K562 (cell line): ENCODE measurements around the gene ZSWIM6. TPM values are rescaled to one million over a fixed set of nuclear protein-coding genes. Genes with fewer than 3 reads are reported as not detected.

ENCODE experiments used
- ATAC-seq: fragments of 200-7000 bp; cut with Tn5 transposase; 3 replicates; pipeline ENCODE4 v1.9.1; 2020; ENCODE audit warnings: moderate library complexity
- BruUV-seq: library from RNA; stranded (reverse); fragments of 400-500 nt; replicated peaks from 2 replicates; lab custom pipeline; 2021; lab: Mats Ljungman, UMichigan
- CTCF ChIA-PET: fragments of 300-600 bp; formaldehyde crosslinking; extraction: SDS; loops from one replicate; lab custom pipeline; 2021; ENCODE audit warnings: low intra/inter-chr PET ratio; lab: Yijun Ruan, JAX
- POLR2A ChIA-PET: fragments of 300-600, 350-650 bp; sonication (Branson Sonifier 250); formaldehyde crosslinking; extraction: SDS; loops from one replicate; lab custom pipeline; 2021; ENCODE audit warnings: antibody characterized with exemption, inconsistent platforms; lab: Yijun Ruan, JAX
- DNase-seq, 4 experiments: peaks; one replicate each; pipeline versions ENCODE4 v3.0.0 to v3.0.0-alpha.2; 2011 to 2018; ENCODE audit warnings: low spot score in 3 of 4, mixed read lengths in 3 of 4; ENCODE audit errors: extremely low read depth in 1 of 4
- FAIRE-seq: peaks from 2 replicates; lab custom pipeline; 2011; peaks lifted over from hg19 to GRCh38; lab: Jason Lieb, UNC
- H2AFZ ChIP-seq: 2 replicates; pipeline ENCODE4 v1.6.0; 2011; ENCODE audit warnings: low read depth, low read length, control low read depth, inconsistent platforms
- H3K27ac ChIP-seq: fragments of 200-600 bp; 3 replicates; pipeline ENCODE4 v1.8.0; 2011; ENCODE audit warnings: low read depth, mild to moderate bottlenecking, control low read depth, inconsistent platforms, low read length, moderate library complexity, mixed read lengths; ENCODE audit errors: extremely low read depth
- H3K27me3 ChIP-seq, 2 experiments: fragments of 300-600 bp in 1 of 2; 2 replicates in 1 of 2; 3 replicates in 1 of 2; pipeline versions ENCODE4 v1.6.0 to v1.8.0; 2011; ENCODE audit warnings: inconsistent platforms in 2 of 2, low read length in 2 of 2, mild to moderate bottlenecking in 1 of 2, mixed read lengths in 1 of 2, moderate library complexity in 1 of 2; ENCODE audit not compliant: control insufficient read depth in 2 of 2, insufficient read depth in 2 of 2
- H3K36me3 ChIP-seq: fragments of 300-600 bp; 3 replicates; pipeline ENCODE4 v1.8.0; 2011; ENCODE audit warnings: mild to moderate bottlenecking, low read length, inconsistent platforms; ENCODE audit not compliant: control insufficient read depth, insufficient read depth
- H3K4me1 ChIP-seq, 2 experiments: fragments of 200-600 bp in 1 of 2; replicated peaks in 1 of 2; 2 replicates in 1 of 2; 3 replicates in 1 of 2; pipeline versions ENCODE4 v1.5.1 to v1.8.0; 2011; ENCODE audit warnings: inconsistent platforms in 2 of 2, low read length in 2 of 2, mild to moderate bottlenecking in 1 of 2, mixed read lengths in 1 of 2, moderate library complexity in 1 of 2; ENCODE audit not compliant: control insufficient read depth in 2 of 2, insufficient read depth in 2 of 2
- H3K4me2 ChIP-seq: 2 replicates; pipeline ENCODE4 v1.6.1; 2011; ENCODE audit warnings: low read length, control low read depth, inconsistent platforms, mixed read lengths; ENCODE audit not compliant: insufficient read depth
- H3K4me3 ChIP-seq: fragments of 200-600 bp; sonication (generic), shearing (Covaris generic); 2 replicates; pipeline ENCODE4 v1.5.1; 2016; ENCODE audit warnings: control low read depth, inconsistent platforms
- H3K79me2 ChIP-seq: fragments of 200-600 bp; 3 replicates; pipeline ENCODE4 v1.8.0; 2011; ENCODE audit warnings: low read length, inconsistent platforms; ENCODE audit not compliant: control insufficient read depth, insufficient read depth
- H3K9ac ChIP-seq, 2 experiments: 2 replicates each; pipeline versions ENCODE4 v1.6.0 to v1.6.1; 2011; ENCODE audit warnings: low read depth in 2 of 2, low read length in 2 of 2, control low read depth in 1 of 2, inconsistent platforms in 1 of 2, mild to moderate bottlenecking in 1 of 2, mixed read lengths in 1 of 2; ENCODE audit not compliant: insufficient read depth in 1 of 2
- H3K9me1 ChIP-seq: one replicate; pipeline ENCODE4 v1.6.0; 2011; ENCODE audit warnings: inconsistent platforms, mild to moderate bottlenecking, low read length, moderate library complexity; ENCODE audit not compliant: control insufficient read depth, insufficient read depth
- H3K9me3 ChIP-seq: replicated peaks from 2 replicates; pipeline ENCODE4 v1.5.1; 2011; ENCODE audit warnings: low read depth, low read length, inconsistent platforms; ENCODE audit not compliant: control insufficient read depth, insufficient read depth
- H4K20me1 ChIP-seq: replicated peaks from 2 replicates; pipeline ENCODE4 v1.6.1; 2011; ENCODE audit warnings: low read length, inconsistent platforms, mixed read lengths; ENCODE audit not compliant: control insufficient read depth, insufficient read depth
- EWSR1 ChIP-seq: fragments of 450-650 bp; IDR thresholded peaks from 2 replicates; pipeline ENCODE4 v1.6.1; 2018; ENCODE audit warnings: borderline replicate concordance, mild to moderate bottlenecking, low read depth, moderate library complexity; ENCODE audit not compliant: partially characterized antibody
- POLR2AphosphoS5 ChIP-seq: IDR thresholded peaks from 2 replicates; pipeline ENCODE4 v1.6.1; 2011; ENCODE audit warnings: mild to moderate bottlenecking, low read depth, low read length, moderate library complexity; ENCODE audit not compliant: control insufficient read depth, insufficient read depth
- SMAD4 ChIP-seq: fragments of 250-450 bp; sonication (Bioruptor Pico); conservative IDR thresholded peaks from 2 replicates; pipeline ENCODE4 v1.8.0; 2021; ENCODE audit warnings: inconsistent platforms, mild to moderate bottlenecking, moderate library complexity
- ZNF121 ChIP-seq: sonication (generic); formaldehyde crosslinking; conservative IDR thresholded peaks from 2 replicates; pipeline ENCODE4 v1.8.0; 2022; ENCODE audit warnings: missing genetic modification reagents
- ZNF274 ChIP-seq: IDR thresholded peaks from 2 replicates; pipeline ENCODE4 v1.6.1; 2011; ENCODE audit warnings: low read depth, mild to moderate bottlenecking, low read length, moderate library complexity, borderline replicate concordance
- ZNF76 ChIP-seq: fragments of 250-450 bp; sonication (Bioruptor Pico); IDR thresholded peaks from 2 replicates; pipeline ENCODE4 v1.4.0; 2020; ENCODE audit warnings: mild to moderate bottlenecking, moderate library complexity, borderline replicate concordance
- ZNF77 ChIP-seq: fragments of 250-450 bp; sonication (Bioruptor Pico); IDR thresholded peaks from 2 replicates; pipeline ENCODE4 v1.5.0; 2020
- WGBS: fragments of 100-300 bp; shearing (Covaris generic); methylation state at CpG from one replicate; pipeline ENCODE4 v1.1.6; 2016; ENCODE audit warnings: low coverage, mixed read lengths; ENCODE audit not compliant: insufficient coverage; ENCODE audit errors: missing lambda C conversion rate; 5-methylcytosine and 5-hydroxymethylcytosine counted together
- in situ Hi-C: fragments of 300-500 bp; cut with MboI; formaldehyde crosslinking; loops from 4 replicates; pipeline ENCODE4 v1.15.0; 2018; ENCODE audit warnings: inconsistent platforms, mixed read lengths
- intact Hi-C: fragments of 100-400 bp; cut with micrococcal nuclease; formaldehyde crosslinking; loops from 2 replicates; pipeline ENCODE4 v1.14.2; 2022
- polyA plus RNA-seq, 8 experiments: library from polyadenylated mRNA; depleted of rRNA in 4 of 8; stranded (reverse) in 5 of 8; unstranded in 3 of 8; fragments of >200 nt; fragmentation: Nextera tagmentation in 2 of 8; fragmentation: Illumina TruSeq in 1 of 8; extraction: Ambion mirVana in 2 of 8; extraction: Trizol in 1 of 8; gene quantifications; 2 replicates each; pipeline versions ENCODE4 v1.2.1 to v1.2.3, GENCODE V29; 2011 to 2014; ENCODE audit warnings: inconsistent platforms in 1 of 8, missing spikeins in 1 of 8
- total RNA-seq, 7 experiments: library from RNA; depleted of rRNA in 6 of 7; stranded (reverse); fragments of >200 nt in 6 of 7; fragmentation: Illumina TruSeq in 2 of 7; extraction: Trizol in 2 of 7; gene quantifications; 2 replicates each; pipeline versions ENCODE4 v1.2.1 to v1.2.3, GENCODE V29; 2011 to 2021; ENCODE audit warnings: low replicate concordance in 1 of 7
- TF ChIP-seq, protein P1 (sequence below): fragments of 450-650 bp; IDR thresholded peaks from 2 replicates; pipeline ENCODE4 v1.6.1; 2017; ENCODE audit warnings: mild to moderate bottlenecking, moderate library complexity
- TF ChIP-seq, protein P2 (sequence below): sonication (generic); formaldehyde crosslinking; IDR thresholded peaks from 2 replicates; pipeline ENCODE4 v1.5.0; 2020; ENCODE audit warnings: missing genetic modification reagents
- TF ChIP-seq, protein P3 (sequence below), 2 experiments: fragments of 450-650 bp; IDR thresholded peaks; 2 replicates each; pipeline ENCODE4 v1.6.1; 2018; ENCODE audit warnings: mild to moderate bottlenecking in 2 of 2, low read depth in 1 of 2; ENCODE audit not compliant: partially characterized antibody in 2 of 2

Gene ZSWIM6
- total and polyA plus RNA-seq, 9 of the 15 experiments (the other 6 are each of a cell fraction or from before 2014, with no cell fraction given): 0.81 to 3.2 (median 2.0) TPM

DNA sequence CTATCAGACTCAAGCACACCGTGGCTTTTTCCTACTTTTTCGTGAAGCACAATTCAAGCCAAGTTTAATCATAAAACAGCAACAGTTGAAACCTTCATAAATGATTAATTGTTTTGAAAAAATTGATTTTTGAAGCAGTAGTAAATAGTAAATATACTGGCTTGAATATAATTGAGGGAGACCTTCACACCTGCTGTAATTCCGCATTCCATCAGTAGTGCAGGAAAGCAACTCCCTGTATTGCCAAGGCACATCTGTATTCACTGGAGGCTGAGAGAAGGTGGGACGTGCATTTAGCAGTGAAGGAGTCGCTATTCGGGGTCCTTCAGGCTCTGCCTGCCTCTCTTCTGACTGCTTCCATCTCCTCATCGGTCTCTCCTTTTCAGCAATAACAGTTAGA is 203.8 kb downstream of the ZSWIM6 start:
- intact Hi-C loops (no loop called here), in situ Hi-C loops (no loop called here)
- no peaks in the 10 kb centered on the region for H3K79me2 ChIP-seq
- H3K27me3 ChIP-seq: no peaks in the 10 kb centered on the region
- FAIRE-seq: no peak
- no peak for TF ChIP-seq ZNF77 (CRISPR knock-in tag)
- TF ChIP-seq ZNF76 (CRISPR knock-in tag): no peak
- TF ChIP-seq ZNF121 (CRISPR knock-in tag): no peak
- TF ChIP-seq, protein P1, sequence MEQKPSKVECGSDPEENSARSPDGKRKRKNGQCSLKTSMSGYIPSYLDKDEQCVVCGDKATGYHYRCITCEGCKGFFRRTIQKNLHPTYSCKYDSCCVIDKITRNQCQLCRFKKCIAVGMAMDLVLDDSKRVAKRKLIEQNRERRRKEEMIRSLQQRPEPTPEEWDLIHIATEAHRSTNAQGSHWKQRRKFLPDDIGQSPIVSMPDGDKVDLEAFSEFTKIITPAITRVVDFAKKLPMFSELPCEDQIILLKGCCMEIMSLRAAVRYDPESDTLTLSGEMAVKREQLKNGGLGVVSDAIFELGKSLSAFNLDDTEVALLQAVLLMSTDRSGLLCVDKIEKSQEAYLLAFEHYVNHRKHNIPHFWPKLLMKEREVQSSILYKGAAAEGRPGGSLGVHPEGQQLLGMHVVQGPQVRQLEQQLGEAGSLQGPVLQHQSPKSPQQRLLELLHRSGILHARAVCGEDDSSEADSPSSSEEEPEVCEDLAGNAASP: no peak
- TF ChIP-seq, protein P2, sequence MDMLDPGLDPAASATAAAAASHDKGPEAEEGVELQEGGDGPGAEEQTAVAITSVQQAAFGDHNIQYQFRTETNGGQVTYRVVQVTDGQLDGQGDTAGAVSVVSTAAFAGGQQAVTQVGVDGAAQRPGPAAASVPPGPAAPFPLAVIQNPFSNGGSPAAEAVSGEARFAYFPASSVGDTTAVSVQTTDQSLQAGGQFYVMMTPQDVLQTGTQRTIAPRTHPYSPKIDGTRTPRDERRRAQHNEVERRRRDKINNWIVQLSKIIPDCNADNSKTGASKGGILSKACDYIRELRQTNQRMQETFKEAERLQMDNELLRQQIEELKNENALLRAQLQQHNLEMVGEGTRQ: no peak
- no peak for TF ChIP-seq ZNF274
- no peak for TF ChIP-seq EWSR1
- TF ChIP-seq, protein P3, sequence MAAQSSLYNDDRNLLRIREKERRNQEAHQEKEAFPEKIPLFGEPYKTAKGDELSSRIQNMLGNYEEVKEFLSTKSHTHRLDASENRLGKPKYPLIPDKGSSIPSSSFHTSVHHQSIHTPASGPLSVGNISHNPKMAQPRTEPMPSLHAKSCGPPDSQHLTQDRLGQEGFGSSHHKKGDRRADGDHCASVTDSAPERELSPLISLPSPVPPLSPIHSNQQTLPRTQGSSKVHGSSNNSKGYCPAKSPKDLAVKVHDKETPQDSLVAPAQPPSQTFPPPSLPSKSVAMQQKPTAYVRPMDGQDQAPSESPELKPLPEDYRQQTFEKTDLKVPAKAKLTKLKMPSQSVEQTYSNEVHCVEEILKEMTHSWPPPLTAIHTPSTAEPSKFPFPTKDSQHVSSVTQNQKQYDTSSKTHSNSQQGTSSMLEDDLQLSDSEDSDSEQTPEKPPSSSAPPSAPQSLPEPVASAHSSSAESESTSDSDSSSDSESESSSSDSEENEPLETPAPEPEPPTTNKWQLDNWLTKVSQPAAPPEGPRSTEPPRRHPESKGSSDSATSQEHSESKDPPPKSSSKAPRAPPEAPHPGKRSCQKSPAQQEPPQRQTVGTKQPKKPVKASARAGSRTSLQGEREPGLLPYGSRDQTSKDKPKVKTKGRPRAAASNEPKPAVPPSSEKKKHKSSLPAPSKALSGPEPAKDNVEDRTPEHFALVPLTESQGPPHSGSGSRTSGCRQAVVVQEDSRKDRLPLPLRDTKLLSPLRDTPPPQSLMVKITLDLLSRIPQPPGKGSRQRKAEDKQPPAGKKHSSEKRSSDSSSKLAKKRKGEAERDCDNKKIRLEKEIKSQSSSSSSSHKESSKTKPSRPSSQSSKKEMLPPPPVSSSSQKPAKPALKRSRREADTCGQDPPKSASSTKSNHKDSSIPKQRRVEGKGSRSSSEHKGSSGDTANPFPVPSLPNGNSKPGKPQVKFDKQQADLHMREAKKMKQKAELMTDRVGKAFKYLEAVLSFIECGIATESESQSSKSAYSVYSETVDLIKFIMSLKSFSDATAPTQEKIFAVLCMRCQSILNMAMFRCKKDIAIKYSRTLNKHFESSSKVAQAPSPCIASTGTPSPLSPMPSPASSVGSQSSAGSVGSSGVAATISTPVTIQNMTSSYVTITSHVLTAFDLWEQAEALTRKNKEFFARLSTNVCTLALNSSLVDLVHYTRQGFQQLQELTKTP (IDR thresholded peaks at IDR 0.05; ENCODE audit: low read depth in 1 of 2, partially characterized antibody in 2 of 2): no peak
- no peak for TF ChIP-seq POLR2AphosphoS5
- TF ChIP-seq SMAD4 (CRISPR knock-in tag): no peak
- H3K4me1 ChIP-seq: no peaks in the 10 kb centered on the region
- no peaks in the 10 kb centered on the region for H3K9me1 ChIP-seq
- H3K4me3 ChIP-seq: no peak overlapping the region
- H3K36me3 ChIP-seq: no peaks in the 10 kb centered on the region
- H4K20me1 ChIP-seq: no peaks in the 10 kb centered on the region
- POLR2A ChIA-PET: no interaction called here
- H2AFZ ChIP-seq: no peak overlapping the region
- BruUV-seq: no TSS peak
- H3K4me2 ChIP-seq: no peak overlapping the region
- H3K27ac ChIP-seq: no peak overlapping the region
- no peak overlapping the region for H3K9ac ChIP-seq
- ATAC-seq: no peak
- H3K9me3 ChIP-seq: no peaks in the 10 kb centered on the region
- DNase-seq: no peak
- 25% methylated on average over 7 of the region's 7 CpGs for WGBS
- CTCF ChIA-PET: no interaction called here
